HFFc6 (cell line): ENCODE measurements around the gene IGFL3. TPM values are rescaled to one million over a fixed set of nuclear protein-coding genes. Genes with fewer than 3 reads are reported as not detected.

Experiments
- DNase-seq: peaks from one replicate; pipeline ENCODE4 v3.0.0-alpha.2; 2018
- H3K27ac Mint-ChIP-seq: 2 replicates; pipeline ENCODE4 v1.8.0; 2020; ENCODE audit warnings: mild to moderate bottlenecking, mixed read lengths
- H3K27me3 Mint-ChIP-seq: 2 replicates; pipeline ENCODE4 v1.8.0; 2021; ENCODE audit warnings: mild to moderate bottlenecking, moderate library complexity, mixed read lengths; ENCODE audit not compliant: insufficient read depth
- H3K36me3 Mint-ChIP-seq: 2 replicates; pipeline ENCODE4 v1.8.0; 2021; ENCODE audit warnings: low read depth, mixed read lengths
- H3K4me1 Mint-ChIP-seq: 2 replicates; pipeline ENCODE4 v1.8.0; 2020; ENCODE audit warnings: low read depth, mixed read lengths
- H3K4me3 Mint-ChIP-seq: 2 replicates; pipeline ENCODE4 v1.8.0; 2020; ENCODE audit warnings: mild to moderate bottlenecking, moderate library complexity, mixed read lengths
- H3K9me3 Mint-ChIP-seq: 2 replicates; pipeline ENCODE4 v1.8.0; 2020; ENCODE audit warnings: mild to moderate bottlenecking, mixed read lengths
- total RNA-seq, 6 experiments: library from RNA; stranded (reverse); fragmentation: NEBNext Ultra II Directional; extraction: Animal tissue kit (Norgen Biotek cat#: 25700); gene quantifications; 2 replicates in 1 of 6; 3 replicates in 5 of 6; pipeline ENCODE4 v1.2.3, GENCODE V29; 2021
- TF ChIP-seq, protein P1 (sequence below): fragments of 200-600 bp; sonication (generic); IDR thresholded peaks from 2 replicates; pipeline ENCODE4 v1.5.0; 2021; ENCODE audit warnings: antibody characterized with exemption, mild to moderate bottlenecking

IGFL3 gene
- total RNA-seq, 6 experiments from 2014 or later, result not detected

DNA sequence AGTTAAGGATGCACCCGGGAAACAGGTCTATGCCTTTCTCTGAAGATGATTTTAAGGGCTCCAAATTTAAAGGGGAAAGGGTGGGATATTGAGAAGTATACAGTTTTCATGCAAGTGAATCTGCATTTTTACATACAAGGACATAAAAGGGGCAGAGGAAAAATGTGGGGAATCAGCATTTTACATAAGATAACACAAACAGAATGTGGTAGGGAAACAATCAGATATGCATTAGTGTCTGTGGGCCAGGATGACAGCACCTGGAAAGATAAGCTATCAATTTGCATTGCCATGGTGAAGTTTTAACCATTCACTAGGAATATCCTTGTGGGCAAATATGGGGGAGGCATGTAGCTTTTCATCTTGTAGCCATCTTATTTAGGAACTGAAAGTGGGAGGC lies 24.1 kb downstream of the IGFL3 start:
- peaks cover 19% of the 10 kb centered on the region for H3K9me3 Mint-ChIP-seq
- peaks cover 30% of the 10 kb centered on the region for H3K27me3 Mint-ChIP-seq
- H3K4me3 Mint-ChIP-seq, result no peak overlapping the region

DNA sequence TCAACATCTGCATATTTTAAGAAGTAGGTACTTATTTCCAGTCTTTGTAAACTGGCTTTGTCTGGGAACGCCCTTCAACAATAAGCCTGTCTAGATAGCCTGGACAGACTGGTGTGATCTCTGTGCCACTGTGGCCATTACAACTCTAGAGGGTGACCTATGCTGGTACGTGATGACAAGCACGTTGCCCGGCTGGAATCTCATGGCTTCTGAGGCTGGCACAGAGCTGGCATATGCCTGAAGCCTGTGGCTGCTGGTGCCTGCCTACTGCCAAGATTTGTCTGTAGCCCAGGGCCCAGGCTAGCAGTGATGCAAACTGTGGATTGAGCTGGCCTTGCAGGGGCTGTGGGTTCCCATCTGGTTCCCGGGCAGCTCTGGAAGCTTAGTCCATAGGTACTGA lies 34.0 kb downstream of the IGFL3 start:
- H3K4me1 Mint-ChIP-seq, result no peaks in the 10 kb centered on the region
- no peak overlapping the region for H3K27ac Mint-ChIP-seq
- no peak for DNase-seq
- peaks cover 13% of the 10 kb centered on the region for H3K36me3 Mint-ChIP-seq
- H3K27me3 Mint-ChIP-seq, result peaks cover 50% of the 10 kb centered on the region
- H3K9me3 Mint-ChIP-seq, result peaks cover 16% of the 10 kb centered on the region
- H3K4me3 Mint-ChIP-seq, result no peak overlapping the region
- TF ChIP-seq, protein P1, sequence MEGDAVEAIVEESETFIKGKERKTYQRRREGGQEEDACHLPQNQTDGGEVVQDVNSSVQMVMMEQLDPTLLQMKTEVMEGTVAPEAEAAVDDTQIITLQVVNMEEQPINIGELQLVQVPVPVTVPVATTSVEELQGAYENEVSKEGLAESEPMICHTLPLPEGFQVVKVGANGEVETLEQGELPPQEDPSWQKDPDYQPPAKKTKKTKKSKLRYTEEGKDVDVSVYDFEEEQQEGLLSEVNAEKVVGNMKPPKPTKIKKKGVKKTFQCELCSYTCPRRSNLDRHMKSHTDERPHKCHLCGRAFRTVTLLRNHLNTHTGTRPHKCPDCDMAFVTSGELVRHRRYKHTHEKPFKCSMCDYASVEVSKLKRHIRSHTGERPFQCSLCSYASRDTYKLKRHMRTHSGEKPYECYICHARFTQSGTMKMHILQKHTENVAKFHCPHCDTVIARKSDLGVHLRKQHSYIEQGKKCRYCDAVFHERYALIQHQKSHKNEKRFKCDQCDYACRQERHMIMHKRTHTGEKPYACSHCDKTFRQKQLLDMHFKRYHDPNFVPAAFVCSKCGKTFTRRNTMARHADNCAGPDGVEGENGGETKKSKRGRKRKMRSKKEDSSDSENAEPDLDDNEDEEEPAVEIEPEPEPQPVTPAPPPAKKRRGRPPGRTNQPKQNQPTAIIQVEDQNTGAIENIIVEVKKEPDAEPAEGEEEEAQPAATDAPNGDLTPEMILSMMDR, result no peak

More for the DNA sequence above, 24.1 kb downstream of the IGFL3 start:
- H3K27ac Mint-ChIP-seq, result no peak overlapping the region
- H3K4me1 Mint-ChIP-seq, result no peaks in the 10 kb centered on the region
- H3K36me3 Mint-ChIP-seq, result peaks cover 13% of the 10 kb centered on the region
- DNase-seq, result no peak
- TF ChIP-seq, protein P1, result no peak

DNA sequence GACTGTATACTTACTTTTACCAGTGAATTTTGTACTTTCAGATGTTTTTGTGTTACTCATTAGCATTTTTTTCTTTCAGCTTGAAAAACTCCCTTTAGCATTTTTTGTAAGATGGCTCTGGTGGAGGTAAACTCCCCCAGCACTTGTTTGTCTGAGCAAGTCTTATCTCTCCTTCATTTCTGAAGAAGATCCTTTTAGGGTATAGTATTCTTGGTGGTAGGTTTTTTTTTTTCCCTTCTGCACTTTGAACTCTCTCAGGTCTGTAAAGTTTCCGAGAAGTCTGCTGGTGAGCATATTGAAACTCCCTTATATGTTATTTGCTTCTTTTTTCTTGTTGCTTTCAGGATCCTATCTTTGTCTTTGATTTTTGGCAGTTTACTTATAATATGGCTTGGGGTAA lies 35.1 kb downstream of the IGFL3 start:
- no peak for DNase-seq
- H3K36me3 Mint-ChIP-seq, result peaks cover 17% of the 10 kb centered on the region
- no peak overlapping the region for H3K4me3 Mint-ChIP-seq
- peaks cover 25% of the 10 kb centered on the region for H3K9me3 Mint-ChIP-seq
- H3K4me1 Mint-ChIP-seq, result no peaks in the 10 kb centered on the region
- H3K27ac Mint-ChIP-seq, result no peak overlapping the region
- TF ChIP-seq, protein P1, result no peak
- H3K27me3 Mint-ChIP-seq, result peaks cover 49% of the 10 kb centered on the region

DNA sequence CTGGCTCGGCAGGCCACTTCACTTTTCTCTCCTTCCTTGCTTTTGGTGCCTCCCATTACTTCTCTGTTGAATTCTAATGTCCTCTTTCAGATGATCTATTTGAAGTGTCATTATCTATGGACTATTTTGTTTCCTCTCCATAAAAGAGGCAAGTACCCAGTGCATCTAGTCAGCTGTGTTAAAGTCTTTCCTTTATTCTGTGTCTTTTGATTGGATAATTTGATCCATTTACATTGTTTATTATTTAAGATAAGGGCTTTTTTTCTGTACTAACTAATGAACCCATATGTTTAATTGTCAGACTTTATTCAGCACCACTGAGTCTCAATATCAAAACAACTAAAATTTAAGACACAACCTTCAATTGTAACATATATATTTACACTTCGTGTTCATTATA lies 36.4 kb downstream of the IGFL3 start:
- H3K9me3 Mint-ChIP-seq, result peaks cover 25% of the 10 kb centered on the region
- H3K4me1 Mint-ChIP-seq, result 0 out of 2 replicates have a peak, but pooled peaks cover under 1% of the 10 kb centered on the region
- H3K36me3 Mint-ChIP-seq, result peaks cover 17% of the 10 kb centered on the region
- H3K4me3 Mint-ChIP-seq, result no peak overlapping the region
- peaks cover 55% of the 10 kb centered on the region for H3K27me3 Mint-ChIP-seq
- no peak overlapping the region for H3K27ac Mint-ChIP-seq
- TF ChIP-seq, protein P1, result no peak
- no peak for DNase-seq

- TF ChIP-seq, protein P1, result no peak
- Mint-ChIP-seq H3K27ac (no peak overlapping the region), H3K4me1 (peaks cover 16% of the 10 kb centered on the region), H3K9me3 (peaks cover 25% of the 10 kb centered on the region), H3K27me3 (peaks cover 51% of the 10 kb centered on the region), H3K4me3 (no peak overlapping the region), H3K36me3 (peaks cover 17% of the 10 kb centered on the region)
- no peak for DNase-seq
These were observed 38.6 kb downstream of the IGFL3 start for GRCh38 chr19:46085888-46086287.

- Mint-ChIP-seq H3K4me3 (no peak overlapping the region), H3K27ac (no peak overlapping the region), H3K27me3 (peaks cover 33% of the 10 kb centered on the region), H3K36me3 (peaks cover 17% of the 10 kb centered on the region), H3K9me3 (peaks cover 25% of the 10 kb centered on the region), H3K4me1 (peaks cover 33% of the 10 kb centered on the region)
- TF ChIP-seq, protein P1, result no peak
- peak; percentile 9 for DNase-seq
These were observed 41.8 kb downstream of the IGFL3 start for GRCh38 chr19:46082728-46083050.
